Activated CD4-positive, alpha-beta T cell treated with anti-CD3 and anti-CD28 coated beads, Interleukin-2, amount 10 ng/mL, durations not matched to agents 24 days and 14 days (primary cell): Measurements from ENCODE around the gene PARVA. TPM values are rescaled to one million over a fixed set of nuclear protein-coding genes. Genes with fewer than 3 reads are reported as not detected.

ENCODE experiments used
- DNase-seq: peaks from one replicate; pipeline ENCODE4 v3.0.0; 2022
- H3K27ac Mint-ChIP-seq: one replicate; pipeline ENCODE4 v1.8.0; 2022; ENCODE audit warnings: mild to moderate bottlenecking, mixed read lengths
- H3K27me3 Mint-ChIP-seq: one replicate; pipeline ENCODE4 v1.8.0; 2022; ENCODE audit warnings: mixed read lengths
- H3K36me3 Mint-ChIP-seq: one replicate; pipeline ENCODE4 v1.8.0; 2022; ENCODE audit warnings: low read depth, mild to moderate bottlenecking, mixed read lengths
- H3K4me1 Mint-ChIP-seq: one replicate; pipeline ENCODE4 v1.8.0; 2021; ENCODE audit warnings: mixed read lengths
- H3K4me3 Mint-ChIP-seq: one replicate; pipeline ENCODE4 v1.8.0; 2022; ENCODE audit warnings: mild to moderate bottlenecking, moderate library complexity, mixed read lengths
- H3K9me3 Mint-ChIP-seq: one replicate; pipeline ENCODE4 v1.8.0; 2021; ENCODE audit warnings: mixed read lengths
- intact Hi-C: fragments of 100-400 bp; cut with micrococcal nuclease; formaldehyde crosslinking; loops from one replicate; pipeline ENCODE4 v1.15.1; 2023
- total RNA-seq: library from RNA; stranded (reverse); gene quantifications from 2 replicates; pipeline ENCODE4 v1.2.3, GENCODE V29; 2022

The PARVA gene
- total RNA-seq, 1 donor from 2014 or later = not detected

- Mint-ChIP-seq H3K27me3 (peaks cover 4% of the 10 kb centered on the region), H3K9me3 (no peaks in the 10 kb centered on the region), H3K4me1 (no peaks in the 10 kb centered on the region), H3K4me3 (no peak overlapping the region), H3K27ac (no peak overlapping the region), H3K36me3 (no peaks in the 10 kb centered on the region)
- DNase-seq = no peak
- intact Hi-C loops = no loop called here
Measured at GRCh38 chr11:12540075-12540680, 162.8 kb downstream of the PARVA start.

- no peaks in the 10 kb centered on the region for H3K4me1 Mint-ChIP-seq
- no peak for DNase-seq
- H3K4me3 Mint-ChIP-seq = no peak overlapping the region
- no peaks in the 10 kb centered on the region for H3K36me3 Mint-ChIP-seq
- intact Hi-C loops = no loop called here
- H3K27ac Mint-ChIP-seq = no peak overlapping the region
- H3K9me3 Mint-ChIP-seq = no peaks in the 10 kb centered on the region
- peaks cover 3% of the 10 kb centered on the region for H3K27me3 Mint-ChIP-seq
Measured at GRCh38 chr11:12540913-12541582, 163.7 kb downstream of the PARVA start.

- H3K4me1 Mint-ChIP-seq = no peaks in the 10 kb centered on the region
- no peaks in the 10 kb centered on the region for H3K36me3 Mint-ChIP-seq
- no peak overlapping the region for H3K4me3 Mint-ChIP-seq
- H3K9me3 Mint-ChIP-seq = no peaks in the 10 kb centered on the region
- peaks cover 1% of the 10 kb centered on the region for H3K27me3 Mint-ChIP-seq
- DNase-seq = no peak
- H3K27ac Mint-ChIP-seq = no peak overlapping the region
- intact Hi-C loops = no loop called here
Measured at GRCh38 chr11:12541583-12542151, 164.3 kb downstream of the PARVA start.

GRCh38 chr11:12542186-12542935 is 165.0 kb downstream of the PARVA start:
- no peak overlapping the region for H3K4me3 Mint-ChIP-seq
- no peak overlapping the region for H3K27ac Mint-ChIP-seq
- intact Hi-C loops = no loop called here
- DNase-seq = no peak
- no peaks in the 10 kb centered on the region for H3K9me3 Mint-ChIP-seq
- no peaks in the 10 kb centered on the region for H3K4me1 Mint-ChIP-seq
- H3K36me3 Mint-ChIP-seq = no peaks in the 10 kb centered on the region
- H3K27me3 Mint-ChIP-seq = no peaks in the 10 kb centered on the region

GRCh38 chr11:12543596-12544415 is 166.4 kb downstream of the PARVA start:
- intact Hi-C loops = no loop called here
- DNase-seq = no peak
- Mint-ChIP-seq H3K4me1 (no peaks in the 10 kb centered on the region), H3K27me3 (no peaks in the 10 kb centered on the region), H3K27ac (no peak overlapping the region), H3K4me3 (no peak overlapping the region), H3K36me3 (no peaks in the 10 kb centered on the region), H3K9me3 (no peaks in the 10 kb centered on the region)

- DNase-seq = no peak
- no peaks in the 10 kb centered on the region for H3K4me1 Mint-ChIP-seq
- H3K27me3 Mint-ChIP-seq = no peaks in the 10 kb centered on the region
- H3K4me3 Mint-ChIP-seq = no peak overlapping the region
- H3K27ac Mint-ChIP-seq = no peak overlapping the region
- intact Hi-C loops = no loop called here
- H3K36me3 Mint-ChIP-seq = no peaks in the 10 kb centered on the region
- no peaks in the 10 kb centered on the region for H3K9me3 Mint-ChIP-seq
Measured at GRCh38 chr11:12544986-12545775, 167.8 kb downstream of the PARVA start.

GRCh38 chr11:12546122-12546521 is 168.8 kb downstream of the PARVA start:
- H3K4me3 Mint-ChIP-seq = no peak overlapping the region
- no peaks in the 10 kb centered on the region for H3K27me3 Mint-ChIP-seq
- H3K27ac Mint-ChIP-seq = no peak overlapping the region
- no peaks in the 10 kb centered on the region for H3K9me3 Mint-ChIP-seq
- intact Hi-C loops = no loop called here
- no peaks in the 10 kb centered on the region for H3K4me1 Mint-ChIP-seq
- H3K36me3 Mint-ChIP-seq = no peaks in the 10 kb centered on the region
- no peak for DNase-seq

GRCh38 chr11:12546660-12547059 is 169.3 kb downstream of the PARVA start:
- no peaks in the 10 kb centered on the region for H3K36me3 Mint-ChIP-seq
- no peaks in the 10 kb centered on the region for H3K4me1 Mint-ChIP-seq
- no peak overlapping the region for H3K4me3 Mint-ChIP-seq
- no peaks in the 10 kb centered on the region for H3K27me3 Mint-ChIP-seq
- no peak for DNase-seq
- no peak overlapping the region for H3K27ac Mint-ChIP-seq
- intact Hi-C loops = no loop called here
- H3K9me3 Mint-ChIP-seq = no peaks in the 10 kb centered on the region

GRCh38 chr11:12547953-12548650 is 170.7 kb downstream of the PARVA start:
- no peaks in the 10 kb centered on the region for H3K9me3 Mint-ChIP-seq
- H3K27me3 Mint-ChIP-seq = no peaks in the 10 kb centered on the region
- no peak overlapping the region for H3K27ac Mint-ChIP-seq
- DNase-seq = no peak
- no peaks in the 10 kb centered on the region for H3K4me1 Mint-ChIP-seq
- no peak overlapping the region for H3K4me3 Mint-ChIP-seq
- no peaks in the 10 kb centered on the region for H3K36me3 Mint-ChIP-seq
- intact Hi-C loops = no loop called here

- H3K4me3 Mint-ChIP-seq = no peak overlapping the region
- intact Hi-C loops = no loop called here
- peaks cover 10% of the 10 kb centered on the region for H3K27me3 Mint-ChIP-seq
- H3K9me3 Mint-ChIP-seq = no peaks in the 10 kb centered on the region
- no peak for DNase-seq
- no peaks in the 10 kb centered on the region for H3K4me1 Mint-ChIP-seq
- no peak overlapping the region for H3K27ac Mint-ChIP-seq
- H3K36me3 Mint-ChIP-seq = no peaks in the 10 kb centered on the region
Measured at GRCh38 chr11:12552692-12553091, 175.3 kb downstream of the PARVA start.

- Mint-ChIP-seq H3K4me3 (no peak overlapping the region), H3K36me3 (no peaks in the 10 kb centered on the region), H3K4me1 (no peaks in the 10 kb centered on the region), H3K27ac (no peak overlapping the region), H3K9me3 (no peaks in the 10 kb centered on the region), H3K27me3 (peaks cover 13% of the 10 kb centered on the region)
- intact Hi-C loops = no loop called here
- DNase-seq = no peak
Measured at GRCh38 chr11:12554122-12554521, 176.8 kb downstream of the PARVA start.

- intact Hi-C loops = no loop called here
- Mint-ChIP-seq H3K27me3 (peaks cover 13% of the 10 kb centered on the region), H3K27ac (no peak overlapping the region), H3K4me1 (no peaks in the 10 kb centered on the region), H3K4me3 (no peak overlapping the region), H3K9me3 (no peaks in the 10 kb centered on the region), H3K36me3 (no peaks in the 10 kb centered on the region)
- no peak for DNase-seq
Measured at GRCh38 chr11:12556155-12556554, 178.8 kb downstream of the PARVA start.
